IPS DF 6.9 (cell line): ENCODE data around the gene WNT2B.

Source experiments
- DNase-seq: peaks from one replicate; pipeline ENCODE4 v3.0.0-alpha.2; 2013; ENCODE audit warnings: low read depth, low spot score
- H3K27ac ChIP-seq: one replicate; pipeline ENCODE4 v1.5.1; 2013; ENCODE audit warnings: low read length, control low read depth
- H3K27me3 ChIP-seq: 2 replicates; pipeline ENCODE4 v1.6.1; 2013; ENCODE audit warnings: mild to moderate bottlenecking, low read length; ENCODE audit not compliant: control insufficient read depth, insufficient read depth
- H3K36me3 ChIP-seq: 2 replicates; pipeline ENCODE4 v1.6.1; 2013; ENCODE audit warnings: low read length; ENCODE audit not compliant: control insufficient read depth, insufficient read depth
- H3K4me1 ChIP-seq: 2 replicates; pipeline ENCODE4 v1.6.1; 2013; ENCODE audit warnings: low read length; ENCODE audit not compliant: control insufficient read depth, insufficient read depth
- H3K4me3 ChIP-seq: 2 replicates; pipeline ENCODE4 v1.5.1; 2013; ENCODE audit warnings: mild to moderate bottlenecking, low read length
- H3K9me3 ChIP-seq: 2 replicates; pipeline ENCODE4 v1.6.1; 2013; ENCODE audit warnings: low read length, inconsistent platforms; ENCODE audit not compliant: control insufficient read depth, insufficient read depth
- WGBS: extraction: QIAGEN DNeasy Blood & Tissue Kit; methylation state at CpG from one replicate; pipeline ENCODE4 v1.1.7; 2013; ENCODE audit warnings: mixed read lengths, missing lambda C conversion rate; ENCODE audit not compliant: insufficient read length, insufficient coverage; 5-methylcytosine and 5-hydroxymethylcytosine counted together

WNT2B gene

DNA sequence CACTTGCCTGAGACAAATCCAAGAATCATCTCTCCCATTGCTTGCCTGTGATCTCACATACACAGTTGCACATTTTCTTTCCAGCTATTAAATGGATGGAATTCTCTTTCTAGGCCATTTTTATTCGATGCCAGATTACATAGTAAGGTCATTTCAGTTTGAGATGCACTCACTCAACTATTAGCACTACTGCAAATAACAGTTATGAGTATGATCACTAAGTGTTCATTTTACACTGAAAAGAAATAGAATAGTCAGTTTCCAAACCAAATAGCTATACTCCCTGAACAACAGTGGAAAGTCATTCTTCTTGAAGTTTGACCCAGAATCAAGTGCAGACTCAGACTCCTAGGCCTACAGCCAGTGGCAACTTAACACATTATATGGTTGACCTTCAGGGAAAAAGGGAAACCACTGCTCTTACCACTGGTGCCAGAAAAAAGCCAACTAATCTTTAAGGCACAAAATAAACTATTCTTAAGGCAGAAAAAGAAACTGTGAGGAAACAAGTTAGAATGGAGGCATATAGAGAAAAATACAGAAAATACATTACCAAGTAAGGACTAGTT lies 31.5 kb downstream of the WNT2B start:
- H3K4me1 ChIP-seq = no peaks in the 10 kb centered on the region
- H3K27me3 ChIP-seq = no peaks in the 10 kb centered on the region
- WGBS = no CpG with 5 or more reads among the region's 1 CpG
- H3K9me3 ChIP-seq = no peaks in the 10 kb centered on the region
- H3K4me3 ChIP-seq = no peak overlapping the region
- DNase-seq = no peak
- no peak overlapping the region for H3K27ac ChIP-seq
- H3K36me3 ChIP-seq = no peaks in the 10 kb centered on the region

DNA sequence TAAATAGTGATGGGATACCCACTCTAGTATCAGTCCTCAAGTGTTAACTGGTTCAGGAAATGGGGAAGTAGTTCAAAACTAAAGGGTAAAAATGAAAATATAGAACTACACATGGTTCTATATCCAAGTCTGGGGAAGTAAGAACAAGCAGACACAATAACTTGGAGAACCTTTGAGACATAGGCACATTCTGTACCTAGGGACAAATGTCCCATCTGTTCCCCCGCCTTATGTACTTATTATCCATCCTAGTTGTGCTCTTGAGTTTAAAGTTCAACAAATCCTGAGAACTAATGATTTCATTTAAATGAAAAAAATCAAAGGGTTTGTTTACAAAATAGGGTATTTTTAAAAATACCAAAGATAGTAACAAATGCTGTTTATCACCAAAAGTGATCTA lies 32.5 kb downstream of the WNT2B start:
- Histone ChIP-seq H3K9me3 (no peaks in the 10 kb centered on the region), H3K27ac (no peak overlapping the region), H3K4me3 (no peak overlapping the region), H3K27me3 (no peaks in the 10 kb centered on the region), H3K4me1 (no peaks in the 10 kb centered on the region), H3K36me3 (no peaks in the 10 kb centered on the region)
- WGBS = no CpG with 5 or more reads among the region's 1 CpG
- DNase-seq = no peak

DNA sequence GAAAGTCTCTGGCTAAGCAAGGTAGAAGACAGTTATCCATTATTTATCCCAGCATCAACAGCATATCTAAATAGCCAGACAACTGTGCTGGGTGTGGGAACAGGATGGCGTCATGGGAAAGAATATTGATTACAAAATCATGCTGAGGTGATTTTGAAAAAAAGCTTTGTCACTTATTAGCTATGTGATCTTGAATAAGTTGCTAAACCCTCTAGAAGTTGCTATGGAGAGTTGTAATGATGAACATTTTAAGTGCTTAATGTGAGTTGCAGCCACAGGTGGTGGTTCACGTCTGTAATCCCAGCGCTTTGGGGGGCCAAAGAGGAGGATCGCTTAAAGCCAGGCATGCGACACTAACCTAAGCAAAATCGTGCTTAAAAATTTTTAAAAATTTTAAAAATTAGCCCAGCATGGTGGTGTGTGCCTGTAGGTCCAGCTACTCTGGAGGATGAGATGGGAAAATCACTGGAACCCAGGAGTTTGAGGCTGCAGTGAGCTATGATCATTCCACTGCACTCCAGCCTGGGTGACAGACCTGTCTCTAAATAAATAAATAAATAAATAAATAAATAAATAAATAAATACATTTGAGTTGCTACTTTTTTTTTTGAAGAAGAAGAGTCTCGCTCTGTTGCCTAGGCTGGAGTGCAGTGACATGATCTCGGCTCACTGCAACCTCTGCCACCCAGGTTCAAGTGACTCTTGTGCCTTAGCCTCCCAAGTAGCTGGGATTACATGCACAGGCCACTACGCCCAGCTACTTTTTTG lies 33.6 kb downstream of the WNT2B start:
- H3K27ac ChIP-seq = no peak overlapping the region
- H3K9me3 ChIP-seq = no peaks in the 10 kb centered on the region

DNA sequence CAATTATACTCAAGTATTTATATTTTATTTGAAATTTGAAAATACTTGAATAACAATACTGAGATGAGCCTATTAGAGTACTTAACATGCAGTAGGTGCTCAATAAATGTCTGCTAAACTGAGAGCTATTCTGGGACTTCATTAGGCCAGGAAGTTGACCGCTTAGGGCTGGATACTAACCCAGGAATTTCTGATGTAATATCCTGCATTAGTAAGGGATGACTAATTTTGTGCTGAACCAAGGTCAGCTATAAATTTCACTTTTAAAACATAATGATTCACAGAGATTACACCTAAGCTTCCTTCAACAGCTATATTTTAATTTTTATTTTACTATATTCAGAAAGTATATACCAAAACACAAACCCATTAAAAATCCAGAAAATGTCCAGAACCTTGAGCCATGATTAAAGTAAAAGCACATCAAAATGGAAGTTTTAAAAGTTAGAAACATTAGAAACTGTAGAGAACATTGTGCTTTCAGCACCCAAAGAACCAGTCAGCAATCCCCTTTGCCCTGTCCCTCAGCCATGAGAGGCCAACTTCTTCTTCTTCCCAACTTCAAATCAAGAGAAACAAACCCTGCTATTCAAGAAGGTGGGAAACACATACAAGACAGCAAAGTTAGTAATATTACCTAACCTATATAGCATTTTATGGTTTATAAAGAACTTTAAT lies 35.4 kb downstream of the WNT2B start:
- no peaks in the 10 kb centered on the region for H3K36me3 ChIP-seq
- H3K27me3 ChIP-seq = no peaks in the 10 kb centered on the region
- H3K9me3 ChIP-seq = no peaks in the 10 kb centered on the region
- WGBS = no CpG with 5 or more reads among the region's 1 CpG
- H3K27ac ChIP-seq = no peak overlapping the region
- no peak overlapping the region for H3K4me3 ChIP-seq
- no peak for DNase-seq
- no peaks in the 10 kb centered on the region for H3K4me1 ChIP-seq

More for the DNA sequence above, 33.6 kb downstream of the WNT2B start:
- no peaks in the 10 kb centered on the region for H3K36me3 ChIP-seq
- DNase-seq = no peak
- WGBS = no CpG with 5 or more reads among the region's 9 CpGs
- H3K4me1 ChIP-seq = no peaks in the 10 kb centered on the region
- no peak overlapping the region for H3K4me3 ChIP-seq
- H3K27me3 ChIP-seq = no peaks in the 10 kb centered on the region

DNA sequence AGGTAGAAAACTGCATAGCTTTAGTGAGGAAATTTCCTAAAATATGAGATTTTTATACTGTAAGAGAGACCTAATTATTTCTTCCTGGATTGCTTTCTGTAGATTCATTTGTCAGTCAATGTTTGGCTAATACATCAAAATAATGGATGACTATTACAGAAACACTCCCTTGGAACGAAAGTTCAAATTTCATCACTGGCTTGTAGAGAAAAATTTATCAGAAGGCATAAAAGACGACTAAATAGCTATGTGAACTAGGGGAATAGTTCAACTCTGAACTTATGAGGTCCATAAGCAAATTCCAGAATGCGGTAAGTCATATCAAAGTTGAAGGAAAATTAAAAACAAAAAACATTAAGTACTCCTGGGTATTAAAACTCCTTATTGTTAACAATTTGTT lies 36.0 kb downstream of the WNT2B start:
- no peaks in the 10 kb centered on the region for H3K36me3 ChIP-seq
- no peak overlapping the region for H3K4me3 ChIP-seq
- no peak overlapping the region for H3K27ac ChIP-seq
- DNase-seq = no peak
- H3K4me1 ChIP-seq = no peaks in the 10 kb centered on the region
- H3K27me3 ChIP-seq = no peaks in the 10 kb centered on the region
- H3K9me3 ChIP-seq = no peaks in the 10 kb centered on the region
- no CpG with 5 or more reads among the region's 3 CpGs for WGBS

DNA sequence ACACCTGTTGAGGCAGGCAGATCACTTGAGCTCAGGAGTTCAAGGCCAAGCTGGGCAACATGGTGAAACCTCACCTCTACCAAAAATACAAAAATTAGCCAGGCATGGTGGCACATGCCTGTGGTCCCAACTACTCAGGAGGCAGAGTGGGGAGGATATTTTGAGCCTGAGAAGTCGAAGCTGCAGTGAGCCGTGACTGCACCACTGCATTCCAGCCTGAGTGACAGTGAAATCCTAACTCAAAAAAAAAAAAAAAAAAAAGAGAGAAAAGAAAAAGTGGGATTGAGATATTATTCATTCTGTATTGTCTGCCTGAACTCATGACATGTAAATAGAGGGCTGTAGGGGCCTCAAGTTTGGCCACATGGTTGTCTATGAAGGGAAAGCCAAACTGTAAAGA lies 37.3 kb downstream of the WNT2B start:
- no peaks in the 10 kb centered on the region for H3K36me3 ChIP-seq
- H3K4me3 ChIP-seq = no peak overlapping the region
- WGBS = no CpG with 5 or more reads among the region's 2 CpGs
- no peaks in the 10 kb centered on the region for H3K4me1 ChIP-seq
- no peak for DNase-seq
- no peak overlapping the region for H3K27ac ChIP-seq
- H3K27me3 ChIP-seq = no peaks in the 10 kb centered on the region
- no peaks in the 10 kb centered on the region for H3K9me3 ChIP-seq

DNA sequence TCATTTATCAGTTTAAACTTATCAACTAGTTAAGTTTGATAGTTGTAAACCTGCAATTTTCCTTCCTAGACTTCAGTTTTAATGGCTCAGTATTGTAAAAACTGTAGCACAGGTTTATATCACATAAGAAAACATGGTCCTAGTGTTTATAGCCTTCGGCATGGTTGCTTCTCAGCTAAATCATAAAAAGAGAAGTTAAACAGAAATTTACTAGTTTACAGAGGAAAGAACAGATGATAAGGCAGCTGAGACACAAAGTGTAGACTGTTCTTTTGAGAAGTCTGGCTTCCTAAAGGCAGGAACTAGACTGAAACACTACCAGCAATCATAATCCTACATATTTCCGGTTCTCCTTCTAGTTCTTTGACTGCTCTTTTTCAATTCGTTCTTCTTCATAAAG lies 39.8 kb downstream of the WNT2B start:
- no peak overlapping the region for H3K27ac ChIP-seq
- WGBS = no CpG with 5 or more reads among the region's 3 CpGs
- DNase-seq = no peak
- H3K9me3 ChIP-seq = no peaks in the 10 kb centered on the region
- H3K4me1 ChIP-seq = no peaks in the 10 kb centered on the region
- H3K27me3 ChIP-seq = no peaks in the 10 kb centered on the region
- no peaks in the 10 kb centered on the region for H3K36me3 ChIP-seq
- H3K4me3 ChIP-seq = no peak overlapping the region

DNA sequence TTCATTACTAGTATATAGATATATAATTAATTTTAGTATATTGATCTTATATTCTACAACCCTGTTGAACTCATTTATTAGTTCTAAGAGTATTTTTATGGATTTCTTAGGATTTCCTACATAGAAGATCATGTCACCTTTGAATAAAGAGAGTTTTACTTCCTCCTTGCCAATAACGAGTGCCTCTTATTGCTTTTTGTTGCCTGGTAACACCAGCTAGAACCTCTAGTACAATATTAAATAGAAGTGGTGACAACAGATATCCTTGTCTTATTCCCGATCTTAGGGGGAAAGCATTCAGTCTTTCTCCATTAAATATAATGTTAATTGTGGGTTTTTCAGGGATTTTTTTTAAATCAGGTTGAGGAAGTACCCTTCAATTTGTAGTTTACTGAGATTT lies 40.8 kb downstream of the WNT2B start:
- Histone ChIP-seq H3K36me3 (no peaks in the 10 kb centered on the region), H3K27ac (no peak overlapping the region), H3K4me1 (no peaks in the 10 kb centered on the region), H3K9me3 (no peaks in the 10 kb centered on the region), H3K27me3 (no peaks in the 10 kb centered on the region), H3K4me3 (no peak overlapping the region)
- no CpG with 5 or more reads among the region's 2 CpGs for WGBS
- DNase-seq = no peak

DNA sequence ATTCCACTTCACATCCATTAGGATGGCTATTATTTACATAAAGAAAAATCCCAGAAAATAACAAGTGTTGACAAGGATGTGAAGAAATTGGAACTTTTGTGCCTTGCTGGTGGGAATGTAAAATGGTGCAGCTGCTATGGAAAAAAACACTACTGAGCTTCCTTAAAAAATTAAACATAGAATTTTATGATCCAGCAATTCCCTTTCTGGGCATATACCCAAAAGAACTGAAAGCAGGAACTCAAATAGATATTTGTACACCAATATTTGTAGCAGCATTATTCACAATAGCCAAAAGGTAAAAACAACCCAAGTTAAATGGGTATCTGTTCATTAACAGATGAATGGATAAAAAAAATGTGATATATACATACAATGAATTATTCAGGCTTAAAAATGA lies 45.6 kb downstream of the WNT2B start:
- no peaks in the 10 kb centered on the region for H3K4me1 ChIP-seq

DNA sequence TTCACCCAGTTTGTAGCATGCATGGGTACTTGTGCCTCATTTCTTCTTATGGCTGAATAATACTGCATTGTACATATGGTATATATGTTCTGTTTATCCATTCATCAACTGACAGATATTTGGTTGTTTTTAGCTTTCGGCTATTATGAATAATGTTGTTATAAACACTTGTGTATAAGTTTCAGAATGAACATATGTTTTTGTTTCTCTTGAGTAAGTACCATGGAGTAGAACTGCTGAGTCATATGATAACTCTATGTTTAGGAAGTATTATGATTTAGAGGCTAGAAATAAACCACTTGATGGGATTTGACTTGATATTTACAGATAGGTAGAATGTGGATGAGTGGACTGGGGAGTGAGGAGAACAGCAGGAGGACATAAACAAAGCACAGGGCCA lies 48.6 kb downstream of the WNT2B start:
- Histone ChIP-seq H3K4me1 (no peaks in the 10 kb centered on the region), H3K9me3 (no peaks in the 10 kb centered on the region), H3K27ac (no peak overlapping the region), H3K4me3 (no peak overlapping the region), H3K36me3 (no peaks in the 10 kb centered on the region), H3K27me3 (no peaks in the 10 kb centered on the region)
- WGBS = no CpG with 5 or more reads among the region's 1 CpG
- DNase-seq = no peak

More for the DNA sequence above, 45.6 kb downstream of the WNT2B start:
- Histone ChIP-seq H3K9me3 (no peaks in the 10 kb centered on the region), H3K27me3 (no peaks in the 10 kb centered on the region), H3K27ac (no peak overlapping the region), H3K4me3 (no peak overlapping the region), H3K36me3 (no peaks in the 10 kb centered on the region)
- no peak for DNase-seq
